Liver (tissue), 10 donors: Measurements from ENCODE around the gene SPTAN1. TPM values are rescaled to one million over a fixed set of nuclear protein-coding genes. Genes with fewer than 3 reads are reported as not detected.
A peak's percentile ranks its signal among the peaks of the same experiment; 100 is the strongest.

Experiments
- DNase-seq: peaks from one replicate; pipeline ENCODE4 v3.0.0-alpha.2; 2017; ENCODE audit warnings: low spot score
- H3K27ac ChIP-seq, 2 donors: one replicate each; pipeline ENCODE4 v1.7.0; 2013; ENCODE audit warnings: inconsistent platforms in 2 of 2, low read length in 2 of 2, control low read depth in 1 of 2, low read depth in 1 of 2, mild to moderate bottlenecking in 1 of 2
- H3K27me3 ChIP-seq, 4 donors: one replicate each; pipeline versions ENCODE4 v1.6.1 to v1.7.0; 2013; ENCODE audit warnings: low read length in 3 of 4, inconsistent platforms in 1 of 4, mild to moderate bottlenecking in 1 of 4, moderate library complexity in 1 of 4; ENCODE audit not compliant: control insufficient read depth in 4 of 4, insufficient read depth in 4 of 4
- H3K36me3 ChIP-seq, 4 donors: one replicate each; pipeline versions ENCODE4 v1.6.1 to v1.7.0; 2013; ENCODE audit warnings: low read length in 3 of 4, mild to moderate bottlenecking in 3 of 4, low read depth in 1 of 4, moderate library complexity in 1 of 4; ENCODE audit not compliant: control insufficient read depth in 4 of 4, insufficient read depth in 3 of 4
- H3K4me1 ChIP-seq, 4 donors: one replicate each; pipeline versions ENCODE4 v1.6.1 to v1.7.0; 2013; ENCODE audit warnings: low read length in 3 of 4, mild to moderate bottlenecking in 3 of 4, moderate library complexity in 1 of 4; ENCODE audit not compliant: control insufficient read depth in 4 of 4, insufficient read depth in 4 of 4
- H3K4me3 ChIP-seq, 3 donors: one replicate each; pipeline versions ENCODE4 v1.6.1 to v1.7.0; 2013; ENCODE audit warnings: low read length in 3 of 3, control low read depth in 1 of 3, low read depth in 1 of 3, mild to moderate bottlenecking in 1 of 3
- H3K9ac ChIP-seq, 2 donors: one replicate each; pipeline ENCODE4 v1.7.0; 2013; ENCODE audit warnings: low read length in 2 of 2, mild to moderate bottlenecking in 2 of 2, moderate library complexity in 2 of 2, control low read depth in 1 of 2, low read depth in 1 of 2
- H3K9me3 ChIP-seq, 4 donors: one replicate each; pipeline versions ENCODE4 v1.6.1 to v1.7.0; 2013; ENCODE audit warnings: low read length in 3 of 4; ENCODE audit not compliant: control insufficient read depth in 4 of 4
- ATF3 ChIP-seq: IDR thresholded peaks from 2 replicates; pipeline ENCODE4 v1.6.1; 2016; ENCODE audit warnings: antibody characterized with exemption
- CTCF ChIP-seq: fragments of 150-350 bp; IDR thresholded peaks from 2 replicates; pipeline ENCODE4 v1.5.1; 2017; ENCODE audit warnings: improper control_type of control experiment, low read depth, low read length; ENCODE audit not compliant: missing input control
- EGR1 ChIP-seq, 2 donors: IDR thresholded peaks; 2 replicates each; pipeline ENCODE4 v1.6.1; 2016 to 2018; ENCODE audit warnings: antibody characterized with exemption in 2 of 2, low read depth in 2 of 2
- FOXA1 ChIP-seq: IDR thresholded peaks from 2 replicates; pipeline ENCODE4 v1.6.1; 2016; ENCODE audit warnings: antibody characterized with exemption
- FOXA2 ChIP-seq: IDR thresholded peaks from 2 replicates; pipeline ENCODE4 v1.6.1; 2016; ENCODE audit warnings: antibody characterized with exemption
- GABPA ChIP-seq, 2 donors: IDR thresholded peaks in 1 of 2; conservative IDR thresholded peaks in 1 of 2; 2 replicates each; pipeline ENCODE4 v1.6.1; 2016; ENCODE audit warnings: antibody characterized with exemption in 2 of 2, mild to moderate bottlenecking in 1 of 2, moderate library complexity in 1 of 2
- HNF4A ChIP-seq, 2 donors: conservative IDR thresholded peaks; 2 replicates each; pipeline ENCODE4 v1.6.1; 2016; ENCODE audit warnings: antibody characterized with exemption in 2 of 2, mild to moderate bottlenecking in 2 of 2
- HNF4G ChIP-seq: IDR thresholded peaks from 2 replicates; pipeline ENCODE4 v1.6.1; 2016; ENCODE audit warnings: antibody characterized with exemption
- JUND ChIP-seq, 2 donors: IDR thresholded peaks; 2 replicates each; pipeline ENCODE4 v1.6.1; 2016; ENCODE audit warnings: antibody characterized with exemption in 2 of 2
- NR2F2 ChIP-seq: IDR thresholded peaks from 2 replicates; pipeline ENCODE4 v1.6.1; 2016; ENCODE audit warnings: antibody characterized with exemption
- RAD21 ChIP-seq, 2 donors: IDR thresholded peaks; 2 replicates each; pipeline ENCODE4 v1.6.1; 2016; ENCODE audit warnings: antibody characterized with exemption in 2 of 2, mild to moderate bottlenecking in 2 of 2
- REST ChIP-seq: IDR thresholded peaks from 2 replicates; pipeline ENCODE4 v1.6.1; 2016; ENCODE audit warnings: antibody characterized with exemption, mild to moderate bottlenecking
- RXRA ChIP-seq, 2 donors: IDR thresholded peaks; 2 replicates each; pipeline ENCODE4 v1.6.1; 2017 to 2018; ENCODE audit warnings: antibody characterized with exemption in 2 of 2, mild to moderate bottlenecking in 1 of 2
- SP1 ChIP-seq: IDR thresholded peaks from 2 replicates; pipeline ENCODE4 v1.6.1; 2018; ENCODE audit warnings: antibody characterized with exemption, mild to moderate bottlenecking
- TAF1 ChIP-seq: conservative IDR thresholded peaks from 2 replicates; pipeline ENCODE4 v1.6.1; 2016; ENCODE audit warnings: antibody characterized with exemption, mild to moderate bottlenecking
- YY1 ChIP-seq: IDR thresholded peaks from 2 replicates; pipeline ENCODE4 v1.6.1; 2016; ENCODE audit warnings: antibody characterized with exemption, mild to moderate bottlenecking
- WGBS: extraction: QIAGEN DNeasy Blood & Tissue Kit; methylation state at CpG from one replicate; pipeline ENCODE4 v1.1.7; 2013; 5-methylcytosine and 5-hydroxymethylcytosine counted together
- polyA plus RNA-seq, 2 donors: library from polyadenylated mRNA; stranded (reverse) in 1 of 2; unstranded in 1 of 2; fragments of 200-250 nt in 1 of 2; fragments of >200 nt in 1 of 2; fragmentation: Nextera tagmentation in 1 of 2; extraction: Ambion mirVana in 1 of 2; gene quantifications; one replicate each; pipeline versions ENCODE4 v1.2.1 to v1.2.3, GENCODE V29; 2013 to 2015
- small RNA-seq: library from RNA; depleted of rRNA; stranded (forward); fragments of <200 nt; gene quantifications from one replicate; pipeline ENCODE3, GENCODE V24; 2014
- total RNA-seq, 2 donors: library from RNA; depleted of rRNA; stranded (reverse); fragments of >200 nt; gene quantifications; one replicate each; pipeline ENCODE4 v1.2.3, GENCODE V29; 2014
- TF ChIP-seq, protein P1 (sequence below): IDR thresholded peaks from 2 replicates; pipeline ENCODE4 v1.6.1; 2016; ENCODE audit warnings: antibody characterized with exemption
- TF ChIP-seq, protein P2 (sequence below): IDR thresholded peaks from 2 replicates; pipeline ENCODE4 v1.6.1; 2016; ENCODE audit warnings: antibody characterized with exemption
- donor health status: healthy.
- donor health status: healthy.
- donor health status: healthy.
- donor health status: healthy.
- donor health status: healthy.

The SPTAN1 gene
- total and polyA plus RNA-seq, 4 donors: 31.3 to 86.5 (median 60.4) TPM

DNA sequence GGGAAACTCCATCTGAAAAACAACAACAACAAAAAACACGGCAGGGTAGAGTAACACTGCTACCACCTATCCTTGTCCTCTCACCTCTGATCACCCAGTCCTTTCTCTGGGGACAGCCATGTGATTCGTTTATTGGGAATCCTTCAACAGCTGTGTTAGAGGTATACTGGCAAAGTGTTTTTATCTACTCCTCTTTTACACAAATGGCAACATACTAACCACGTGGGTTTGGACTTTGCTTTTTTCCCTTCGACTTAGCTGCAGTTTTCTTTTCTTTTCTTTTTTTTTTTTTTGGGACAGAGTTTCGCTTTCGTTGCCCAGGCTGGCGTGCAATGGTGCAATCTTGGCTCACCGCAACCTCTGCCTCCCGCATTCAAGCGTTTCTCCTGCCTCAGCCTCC lies 125.4 kb downstream of the SPTAN1 start:
- peak overlapping the region; percentile 72 to 78 for H3K27ac ChIP-seq
- WGBS: 40% methylated on average over 10 of the region's 10 CpGs

More for the DNA sequence above, 125.4 kb downstream of the SPTAN1 start:
- no peak for DNase-seq
- Histone ChIP-seq H3K36me3 (no peaks in the 10 kb centered on the region), H3K9me3 (no peaks in the 10 kb centered on the region), H3K4me1 (peaks cover 0 to 5% (median 0%) of the 10 kb centered on the region in 4 donors), H3K4me3 (peak overlapping the region; percentile 28 to 83 (median 33)), H3K9ac (peak overlapping the region in 1 of 2 donors; percentile 4), H3K27me3 (no peaks in the 10 kb centered on the region)
- peak; percentile 68 for TF ChIP-seq YY1
- peak in 1 of 2 donors; percentile 23 for TF ChIP-seq RAD21 (IDR thresholded peaks at IDR 0.05)
- peak; percentile 52 for TF ChIP-seq HNF4G
- peak; percentile 81 to 83 for TF ChIP-seq HNF4A (conservative IDR thresholded peaks at IDR 0.05)
- TF ChIP-seq REST: peak; percentile 37
- no peak for TF ChIP-seq FOXA1
- TF ChIP-seq, protein P1, sequence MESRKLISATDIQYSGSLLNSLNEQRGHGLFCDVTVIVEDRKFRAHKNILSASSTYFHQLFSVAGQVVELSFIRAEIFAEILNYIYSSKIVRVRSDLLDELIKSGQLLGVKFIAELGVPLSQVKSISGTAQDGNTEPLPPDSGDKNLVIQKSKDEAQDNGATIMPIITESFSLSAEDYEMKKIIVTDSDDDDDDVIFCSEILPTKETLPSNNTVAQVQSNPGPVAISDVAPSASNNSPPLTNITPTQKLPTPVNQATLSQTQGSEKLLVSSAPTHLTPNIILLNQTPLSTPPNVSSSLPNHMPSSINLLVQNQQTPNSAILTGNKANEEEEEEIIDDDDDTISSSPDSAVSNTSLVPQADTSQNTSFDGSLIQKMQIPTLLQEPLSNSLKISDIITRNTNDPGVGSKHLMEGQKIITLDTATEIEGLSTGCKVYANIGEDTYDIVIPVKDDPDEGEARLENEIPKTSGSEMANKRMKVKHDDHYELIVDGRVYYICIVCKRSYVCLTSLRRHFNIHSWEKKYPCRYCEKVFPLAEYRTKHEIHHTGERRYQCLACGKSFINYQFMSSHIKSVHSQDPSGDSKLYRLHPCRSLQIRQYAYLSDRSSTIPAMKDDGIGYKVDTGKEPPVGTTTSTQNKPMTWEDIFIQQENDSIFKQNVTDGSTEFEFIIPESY: no peak
- TF ChIP-seq FOXA2: no peak
- TF ChIP-seq NR2F2: no peak
- peak; percentile 26 for TF ChIP-seq ATF3
- TF ChIP-seq, protein P2, sequence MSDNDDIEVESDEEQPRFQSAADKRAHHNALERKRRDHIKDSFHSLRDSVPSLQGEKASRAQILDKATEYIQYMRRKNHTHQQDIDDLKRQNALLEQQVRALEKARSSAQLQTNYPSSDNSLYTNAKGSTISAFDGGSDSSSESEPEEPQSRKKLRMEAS: peak; percentile 61
- TF ChIP-seq GABPA (IDR thresholded peaks at IDR 0.05 in 1 of 2, conservative IDR thresholded peaks at IDR 0.05 in 1 of 2): no peak
- peak; percentile 43 for TF ChIP-seq JUND (IDR thresholded peaks at IDR 0.05)
- peak; percentile 35 for TF ChIP-seq TAF1
- no peak for TF ChIP-seq EGR1 (IDR thresholded peaks at IDR 0.05; ENCODE audit: low read depth in 2 of 2)
- TF ChIP-seq SP1: peak; percentile 81
- peak in 1 of 2 donors; percentile 59 for TF ChIP-seq RXRA (IDR thresholded peaks at IDR 0.05)
- no peak for TF ChIP-seq CTCF

Small RNAs within 50 kb of the gene (small RNA-seq; reads per million reads assigned to genes)
- not detected for gene RNU7-171P

Other genes starting within 250 kb of the SPTAN1 start
- gene TRUB2, start 230.1 kb upstream of the SPTAN1 start, total RNA-seq: 10 to 100 TPM; 12.7 to 13.3 TPM
- gene TRUB2, start 230.1 kb upstream of the SPTAN1 start, polyA plus RNA-seq: 10 to 100 TPM; 25.4 to 35.8 TPM
- 10 to 100 TPM; 12.8 to 31.4 TPM for gene COQ4, start 229.7 kb upstream of the SPTAN1 start, total RNA-seq
- 10 to 100 TPM; 36.2 to 53.3 TPM for gene COQ4, start 229.7 kb upstream of the SPTAN1 start, polyA plus RNA-seq
- 10 to 100 TPM in 1 of 2 donors, 1 to 10 TPM in 1; 5.9 to 18.6 TPM for gene SLC27A4, start 212.1 kb upstream of the SPTAN1 start, total RNA-seq
- 10 to 100 TPM; 10.8 to 36.4 TPM for gene SLC27A4, start 212.1 kb upstream of the SPTAN1 start, polyA plus RNA-seq
- gene URM1, start 181.2 kb upstream of the SPTAN1 start, total RNA-seq: 10 to 100 TPM; 12.1 to 17.3 TPM
- gene URM1, start 181.2 kb upstream of the SPTAN1 start, polyA plus RNA-seq: 10 to 100 TPM; 21.8 to 35.0 TPM
- gene CERCAM, start 131.7 kb upstream of the SPTAN1 start, total RNA-seq: 1 to 10 TPM; 1.6 to 1.9 TPM
- gene CERCAM, start 131.7 kb upstream of the SPTAN1 start, polyA plus RNA-seq: 1 to 10 TPM; 1.1 to 2.9 TPM
- 10 to 100 TPM; 19.8 to 21.8 TPM for gene ODF2, start 96.6 kb upstream of the SPTAN1 start, total RNA-seq
- 10 to 100 TPM in 1 of 2 donors, 1 to 10 TPM in 1; 5.7 to 13.6 TPM for gene ODF2, start 96.6 kb upstream of the SPTAN1 start, polyA plus RNA-seq
- 10 to 100 TPM; 15.6 to 19.5 TPM for gene GLE1, start 47.9 kb upstream of the SPTAN1 start, total RNA-seq
- gene GLE1, start 47.9 kb upstream of the SPTAN1 start, polyA plus RNA-seq: 10 to 100 TPM in 1 of 2 donors, 1 to 10 TPM in 1; 5.3 to 10.0 TPM
- gene DYNC2I2, start 104.3 kb downstream of the SPTAN1 start, total RNA-seq: 10 to 100 TPM; 10.9 to 58.0 TPM
- gene DYNC2I2, start 104.3 kb downstream of the SPTAN1 start, polyA plus RNA-seq: 10 to 100 TPM; 18.5 to 20.7 TPM
- gene SET, start 136.6 kb downstream of the SPTAN1 start, total RNA-seq: 10 to 100 TPM; 79.9 to 95.6 TPM
- gene SET, start 136.6 kb downstream of the SPTAN1 start, polyA plus RNA-seq: 10 to 100 TPM; 58.2 to 58.8 TPM
- gene PKN3, start 149.9 kb downstream of the SPTAN1 start, total RNA-seq: 1 to 10 TPM; 2.0 to 4.2 TPM
- gene PKN3, start 149.9 kb downstream of the SPTAN1 start, polyA plus RNA-seq: 1 to 10 TPM in 1 of 2 donors, under 1 TPM in 1; 0.61 to 1.1 TPM
- 10 to 100 TPM; 24.7 to 29.7 TPM for gene ZDHHC12, start 171.5 kb downstream of the SPTAN1 start, total RNA-seq
- gene ZDHHC12, start 171.5 kb downstream of the SPTAN1 start, polyA plus RNA-seq: 10 to 100 TPM; 30.9 to 48.2 TPM
- 10 to 100 TPM; 20.0 to 29.1 TPM for gene ZER1, start 219.3 kb downstream of the SPTAN1 start, total RNA-seq
- 10 to 100 TPM in 1 of 2 donors, 1 to 10 TPM in 1; 7.6 to 11.7 TPM for gene ZER1, start 219.3 kb downstream of the SPTAN1 start, polyA plus RNA-seq
- 10 to 100 TPM in 1 of 2 donors, 1 to 10 TPM in 1; 6.3 to 11.7 TPM for gene TBC1D13, start 234.7 kb downstream of the SPTAN1 start, total RNA-seq
- 1 to 10 TPM; 7.4 to 8.6 TPM for gene TBC1D13, start 234.7 kb downstream of the SPTAN1 start, polyA plus RNA-seq